OCI-M2 (cell line): ENCODE measurements around the gene CDC26.

Source experiments
- DNase-seq: peaks from one replicate; lab custom pipeline; 2025; ENCODE audit not compliant: unreplicated experiment; lab: John Stamatoyannopoulos, UW

Gene CDC26

DNA sequence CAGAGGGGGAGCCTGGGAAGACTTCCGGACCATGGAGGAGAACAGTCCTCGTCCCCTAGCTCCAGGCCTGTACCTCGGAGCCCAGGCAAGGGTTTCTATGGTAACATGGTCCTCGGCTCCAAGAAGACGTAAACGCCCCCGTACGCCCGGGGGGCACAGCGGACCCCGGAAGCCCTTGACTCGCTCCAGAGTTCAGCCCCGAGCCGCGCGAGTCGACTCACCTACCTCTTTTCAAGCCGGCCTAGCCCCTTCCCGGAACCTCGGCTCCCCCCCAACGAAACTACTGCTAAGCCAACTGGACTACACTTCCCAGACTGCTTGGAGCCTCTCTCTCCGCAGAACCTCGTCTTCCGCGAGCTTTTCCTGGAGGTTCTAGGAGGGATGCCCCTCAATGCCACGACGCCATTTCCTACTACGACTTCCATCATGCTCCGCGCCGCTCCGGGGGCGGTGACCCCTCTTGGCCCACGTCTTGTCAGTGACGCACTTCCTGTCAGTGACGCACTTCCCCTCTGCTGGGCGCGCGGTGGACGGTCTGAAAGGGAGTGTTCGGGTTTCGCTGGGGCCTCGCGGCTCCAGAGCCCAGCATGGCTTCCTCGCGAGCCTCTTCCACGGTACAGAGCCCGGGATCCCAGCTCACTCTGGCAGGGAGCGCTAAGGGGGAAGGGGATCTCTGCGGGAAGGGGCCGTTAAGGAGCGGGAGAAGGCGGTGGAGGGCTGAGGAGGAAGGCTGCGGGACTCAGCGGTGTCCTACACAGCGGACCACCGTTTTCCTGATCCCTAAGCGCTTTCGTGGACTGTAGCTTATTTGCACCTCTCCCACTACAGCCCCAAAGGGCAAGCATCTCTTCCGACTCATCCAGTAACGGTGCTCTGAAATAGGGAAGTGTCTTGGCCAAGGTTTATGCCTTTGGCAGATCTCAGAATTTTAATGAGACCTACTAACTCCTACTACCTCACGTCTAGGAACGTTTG lies at the start of gene CDC26, which contains the start of gene PRPF4:
CDC26 (minus strand) TSS at position 416 of the 975 bp plus-strand sequence. CDS start 3,065 bp downstream, outside the sequence.
PRPF4 (plus strand) TSS at position 502 of the 975 bp plus-strand sequence; CDS start at position 588, 86 bp downstream.
- peak; percentile 70 for DNase-seq

DNA sequence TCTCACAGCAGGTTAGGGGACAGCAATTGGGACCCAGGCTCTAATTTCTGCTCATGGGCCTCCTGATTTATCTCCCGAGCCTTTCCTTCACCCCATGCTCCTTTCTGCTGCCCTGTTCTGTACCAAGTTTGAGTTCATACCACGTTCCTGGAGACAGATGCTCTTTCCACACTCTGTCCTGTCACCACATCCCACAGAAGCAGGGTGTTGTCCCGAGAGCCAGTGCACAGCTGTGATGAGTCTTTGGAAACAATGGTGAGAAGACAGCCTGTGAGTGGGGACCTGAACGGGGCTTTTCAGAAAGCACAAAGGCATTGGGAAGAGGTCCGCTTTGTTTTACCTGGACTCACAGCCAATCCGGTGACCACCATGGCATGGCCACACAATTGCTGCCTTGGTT lies 47.3 kb upstream of the CDC26 start:
- no peak for DNase-seq

DNA sequence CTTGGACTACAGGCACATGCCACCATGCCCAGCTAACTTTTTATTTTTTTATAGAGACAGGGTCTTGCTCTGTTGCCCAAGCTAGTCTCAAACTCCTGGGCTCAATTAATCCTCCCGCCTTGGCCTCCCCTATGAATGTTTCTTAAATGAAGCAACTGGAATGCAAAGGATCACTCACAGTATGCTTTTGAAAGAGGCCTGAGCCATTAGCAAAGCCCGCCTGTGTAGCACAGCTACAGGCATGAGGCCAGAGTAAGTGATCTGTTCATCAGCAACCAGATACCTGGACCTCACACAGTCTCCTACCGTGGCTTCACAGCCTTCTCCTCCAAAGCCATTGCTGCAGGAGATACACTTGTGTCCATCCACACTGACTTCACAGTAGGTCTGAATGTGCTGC lies 44.7 kb upstream of the CDC26 start:
- DNase-seq: no peak

GRCh38 chr9:113319054-113319453 lies 43.7 kb upstream of the CDC26 start:
- DNase-seq: no peak

DNA sequence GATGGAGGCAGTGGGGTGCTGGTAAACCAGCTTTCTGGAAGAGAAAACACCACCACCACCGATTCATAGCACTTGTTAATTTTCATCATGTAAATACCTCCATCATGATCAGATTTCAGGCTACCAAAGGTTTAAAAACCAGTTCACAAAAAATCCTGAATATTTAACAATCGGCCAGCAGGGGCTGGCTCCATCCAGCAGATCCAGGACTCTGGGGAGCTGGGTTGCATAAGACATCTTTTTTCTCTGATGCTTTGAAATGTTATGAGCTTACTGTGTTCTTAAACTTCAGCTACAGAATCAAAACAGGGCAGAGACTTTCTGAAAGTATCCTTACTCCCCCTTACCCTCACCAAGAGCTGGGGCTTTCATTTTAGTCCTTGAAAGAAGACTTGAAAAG lies 42.4 kb upstream of the CDC26 start:
- no peak for DNase-seq

DNA sequence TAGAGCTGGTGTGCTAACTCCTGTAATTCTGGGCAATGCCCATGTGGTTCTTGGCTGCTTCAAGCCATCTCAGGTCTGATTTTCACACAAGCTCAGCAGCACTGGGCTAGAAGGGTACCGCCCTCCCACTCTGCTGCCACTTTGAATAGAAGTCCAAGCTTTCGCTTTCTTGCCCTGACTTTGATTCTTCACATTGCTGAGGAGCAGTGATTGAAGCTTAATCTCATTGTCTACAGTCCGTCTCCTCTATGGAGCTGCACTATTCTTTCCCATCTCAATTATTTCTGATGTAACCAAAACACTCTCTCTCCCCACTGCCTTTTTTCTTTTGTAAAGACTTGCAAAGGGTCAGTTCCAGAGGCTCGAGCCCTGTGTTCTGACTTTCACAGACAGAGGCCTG lies 40.7 kb upstream of the CDC26 start:
- no peak for DNase-seq

DNA sequence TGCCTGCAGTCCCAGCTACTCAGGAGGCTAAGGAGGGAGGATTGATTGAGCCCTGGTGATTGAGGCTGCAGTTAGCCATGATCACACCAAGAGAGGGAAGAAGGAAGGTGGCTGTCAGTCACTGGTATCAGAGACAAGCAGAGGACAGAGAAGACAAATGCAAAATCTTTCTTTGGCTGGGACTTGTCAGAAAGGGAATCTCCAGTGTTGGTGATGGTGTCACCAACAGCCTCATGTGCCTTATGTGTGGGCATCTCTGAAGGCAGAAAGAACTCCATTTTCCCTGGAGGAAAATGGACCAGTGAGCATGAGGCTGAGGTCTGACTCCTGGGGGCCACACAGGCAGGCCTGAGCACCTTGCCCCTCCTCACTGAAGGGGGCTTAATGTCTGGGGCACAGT lies 39.9 kb upstream of the CDC26 start:
- DNase-seq: no peak

DNA sequence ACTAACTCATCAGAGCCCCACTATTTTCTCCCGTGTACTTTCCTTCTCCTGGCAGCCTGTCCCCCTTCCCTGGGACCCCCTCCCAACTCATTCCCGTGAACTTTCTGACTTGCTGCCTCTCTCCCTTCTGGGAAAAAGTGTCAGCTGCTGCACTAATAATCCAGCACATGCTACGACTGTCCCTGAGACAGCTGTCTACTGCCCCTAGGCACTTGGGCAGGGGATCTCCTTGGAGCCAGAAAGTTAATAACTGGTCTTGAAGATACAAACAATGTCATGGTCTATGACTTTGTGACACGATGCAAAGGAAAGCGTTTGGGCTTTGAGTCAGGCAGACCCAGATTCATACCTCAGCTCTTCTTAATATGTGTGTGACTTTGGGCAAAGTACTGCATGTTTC lies 37.9 kb upstream of the CDC26 start:
- DNase-seq: no peak

- no peak for DNase-seq
Observed at GRCh38 chr9:113311961-113312360, 36.6 kb upstream of the CDC26 start.

GRCh38 chr9:113310538-113310937 lies 35.2 kb upstream of the CDC26 start:
- DNase-seq: no peak

DNA sequence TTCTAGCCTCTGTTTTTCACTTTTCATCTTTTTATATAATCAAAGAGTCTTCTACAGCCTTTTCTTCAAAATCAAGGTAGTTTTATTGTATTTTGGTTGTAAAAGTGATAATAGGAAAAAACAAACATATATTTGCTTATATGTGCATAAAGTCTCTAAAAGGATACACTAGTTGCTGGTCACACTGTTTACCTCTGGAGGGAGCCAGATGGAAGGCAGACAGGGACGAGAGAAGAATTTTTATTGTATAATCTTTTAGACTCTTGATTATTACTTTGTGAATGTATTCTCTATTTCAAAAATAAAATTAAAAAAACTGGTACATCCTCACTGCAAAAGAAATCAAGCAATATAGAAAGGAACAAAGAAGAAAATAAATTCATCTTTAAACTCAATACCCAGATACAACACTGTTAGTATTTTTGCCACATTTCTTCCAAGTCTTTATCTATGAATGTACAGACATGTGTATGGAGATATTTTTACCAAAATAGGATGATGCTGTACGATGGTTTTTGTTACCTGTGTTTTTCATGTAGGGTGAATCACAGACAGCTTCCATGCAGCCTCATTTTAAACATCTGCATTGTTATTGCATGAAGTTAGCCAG lies 33.9 kb upstream of the CDC26 start:
- DNase-seq: no peak

DNA sequence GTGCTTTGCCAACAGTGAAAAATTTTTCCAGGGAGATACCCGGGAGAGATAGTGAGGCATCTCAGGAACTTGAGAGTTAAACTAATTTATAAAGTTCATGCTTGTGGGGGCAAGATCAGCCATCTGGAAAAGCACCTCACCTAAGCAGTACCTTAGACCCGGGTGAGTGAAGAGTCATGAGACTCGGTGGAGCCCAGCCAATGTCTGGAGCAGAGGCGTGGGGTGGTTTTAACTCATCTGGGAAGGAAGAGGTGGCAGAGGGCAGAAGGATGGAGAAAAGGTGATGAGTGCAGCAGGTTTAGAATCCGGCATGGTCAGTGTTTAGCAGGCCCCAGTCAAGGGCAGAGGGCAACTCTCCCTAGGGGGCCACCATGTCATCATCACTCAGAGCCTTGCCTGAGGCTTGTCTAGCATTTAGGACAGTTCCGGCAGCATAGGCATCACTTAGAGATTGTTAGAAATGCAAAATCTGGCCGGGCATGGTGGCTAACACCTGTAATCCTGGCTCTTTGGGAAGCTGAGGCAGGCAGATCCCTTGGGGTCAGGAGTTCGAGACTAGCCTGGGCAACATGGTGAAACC lies 32.1 kb upstream of the CDC26 start:
- DNase-seq: no peak

DNA sequence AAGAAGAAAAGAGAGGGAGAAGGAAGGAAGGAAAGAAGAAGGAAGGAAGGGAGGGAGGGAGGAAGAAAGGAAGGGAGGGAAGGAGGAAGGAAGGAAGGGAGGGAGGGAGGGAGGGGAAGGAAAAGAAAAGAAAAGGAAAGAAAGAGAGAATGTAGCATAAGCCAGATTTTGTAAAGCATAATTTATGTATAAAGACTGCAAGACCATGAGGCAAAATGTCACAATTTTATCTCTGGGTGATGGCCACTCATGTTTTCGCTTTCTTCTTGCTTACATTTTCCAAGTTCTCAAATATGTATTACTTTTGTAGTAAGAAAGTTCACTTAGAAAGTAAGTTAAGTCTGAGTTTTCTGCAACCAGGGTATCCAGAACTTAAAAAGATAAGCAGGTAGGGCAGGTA lies 31.2 kb upstream of the CDC26 start:
- no peak for DNase-seq

DNA sequence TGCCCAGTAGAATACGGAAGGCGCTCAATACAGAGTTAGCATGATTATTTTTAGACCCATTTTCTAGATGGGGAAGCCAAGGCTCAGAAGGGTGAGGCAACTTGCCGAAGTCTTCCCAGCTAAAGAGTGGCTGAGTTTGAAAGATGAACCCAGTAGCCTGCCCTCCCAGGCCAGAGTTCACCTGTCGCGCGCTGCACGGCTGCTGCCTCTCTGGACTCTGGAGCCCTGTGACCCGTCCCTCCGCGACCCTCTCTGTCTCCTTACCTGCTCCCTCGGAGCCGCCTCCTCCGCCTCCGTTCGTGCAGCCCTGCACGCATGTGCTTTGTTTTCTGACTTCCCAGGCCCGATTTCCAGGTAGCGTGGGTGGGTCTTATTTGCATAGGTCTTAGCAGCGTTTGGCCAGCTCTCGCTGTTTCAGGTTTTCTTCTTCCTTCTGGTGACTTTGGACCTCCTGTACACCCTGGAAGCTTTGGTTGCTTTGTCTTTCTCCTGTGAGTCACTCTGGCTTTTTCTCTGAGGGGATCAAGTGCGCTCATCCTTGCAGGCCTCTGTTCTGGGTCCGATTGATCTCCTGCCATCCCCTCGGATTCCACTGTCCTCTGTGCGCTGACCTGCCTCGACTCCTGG lies 27.5 kb upstream of the CDC26 start, which contains the start of gene RNF183:
RNF183 (minus strand) TSS at position 585 of the 627 bp plus-strand sequence. CDS start 5,192 bp downstream, outside the sequence.
- DNase-seq: no peak

GRCh38 chr9:113301548-113301947 lies 26.2 kb upstream of the CDC26 start:
- DNase-seq: no peak

GRCh38 chr9:113299800-113300292 lies 24.5 kb upstream of the CDC26 start:
- DNase-seq: no peak

GRCh38 chr9:113298924-113299770 lies 23.8 kb upstream of the CDC26 start:
- DNase-seq: no peak

GRCh38 chr9:113298311-113298710 lies 22.9 kb upstream of the CDC26 start:
- no peak for DNase-seq

DNA sequence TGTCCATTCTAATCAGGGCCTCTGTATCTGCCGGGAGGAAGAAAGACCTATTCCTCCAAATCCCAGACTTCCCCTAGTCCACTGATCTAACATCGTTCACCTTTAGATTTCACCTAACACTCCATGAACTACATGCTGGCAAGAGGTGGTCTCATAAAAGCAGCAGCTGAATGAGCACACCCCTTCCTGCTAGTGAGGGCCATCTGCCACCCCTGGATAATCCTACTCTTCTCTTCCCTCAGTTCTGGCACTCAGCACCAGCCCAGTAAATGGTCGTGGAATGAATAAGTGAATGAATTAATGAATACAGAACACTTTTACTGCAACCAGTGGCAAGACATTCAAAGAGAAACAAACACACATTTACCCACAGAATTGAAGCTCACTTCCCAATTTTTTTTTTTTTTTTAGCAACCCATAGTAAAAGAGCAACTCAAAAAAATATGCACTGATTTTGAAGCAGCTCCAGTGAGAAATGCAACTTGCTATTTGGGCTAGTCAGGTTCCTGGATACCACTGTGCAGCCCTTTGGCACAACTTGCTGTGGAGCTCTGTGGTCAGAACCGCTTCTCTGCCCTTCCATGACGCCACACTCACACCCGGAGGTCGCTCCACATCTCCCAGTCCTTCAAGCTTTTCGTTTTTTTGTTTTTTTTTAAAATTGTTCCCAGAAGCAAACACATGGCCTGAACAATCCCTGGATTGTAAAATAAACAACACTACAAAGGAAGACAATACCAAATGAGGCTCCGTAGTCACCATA lies 21.6 kb upstream of the CDC26 start:
- DNase-seq: no peak
